ENCODE measurements around the gene CT47B1.
"Not testable (repeated sequence)": the region's sequence is repeated elsewhere in the genome, so short reads cannot be mapped to it uniquely, and the experiment has no call there.

The CT47B1 gene

DNA sequence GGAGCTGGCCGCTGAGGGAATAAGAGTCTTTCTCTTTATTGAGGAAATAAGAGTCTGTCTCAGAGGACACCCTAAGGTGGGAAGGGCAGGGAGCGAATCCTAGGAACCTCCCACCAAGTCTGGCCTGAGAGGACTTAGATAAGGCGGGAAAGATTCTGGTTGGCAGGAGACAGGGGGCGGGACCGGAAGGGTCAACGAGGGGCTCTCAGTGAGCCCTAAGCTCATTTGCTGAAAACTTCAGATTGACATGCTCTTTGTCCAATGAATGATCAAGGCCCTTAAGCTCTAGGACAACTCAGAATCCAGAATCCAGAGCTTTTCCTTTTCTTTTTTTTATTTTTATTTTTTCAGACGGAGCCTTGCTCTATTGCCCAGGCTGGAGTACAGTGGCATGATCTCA is at the start of gene CT47B1:
TSS of gene CT47B1 (minus strand) at position 101 of the 400 bp plus-strand sequence. CDS start 196 bp downstream, outside the sequence.
- not testable (repeated sequence) for DNase-seq

DNA sequence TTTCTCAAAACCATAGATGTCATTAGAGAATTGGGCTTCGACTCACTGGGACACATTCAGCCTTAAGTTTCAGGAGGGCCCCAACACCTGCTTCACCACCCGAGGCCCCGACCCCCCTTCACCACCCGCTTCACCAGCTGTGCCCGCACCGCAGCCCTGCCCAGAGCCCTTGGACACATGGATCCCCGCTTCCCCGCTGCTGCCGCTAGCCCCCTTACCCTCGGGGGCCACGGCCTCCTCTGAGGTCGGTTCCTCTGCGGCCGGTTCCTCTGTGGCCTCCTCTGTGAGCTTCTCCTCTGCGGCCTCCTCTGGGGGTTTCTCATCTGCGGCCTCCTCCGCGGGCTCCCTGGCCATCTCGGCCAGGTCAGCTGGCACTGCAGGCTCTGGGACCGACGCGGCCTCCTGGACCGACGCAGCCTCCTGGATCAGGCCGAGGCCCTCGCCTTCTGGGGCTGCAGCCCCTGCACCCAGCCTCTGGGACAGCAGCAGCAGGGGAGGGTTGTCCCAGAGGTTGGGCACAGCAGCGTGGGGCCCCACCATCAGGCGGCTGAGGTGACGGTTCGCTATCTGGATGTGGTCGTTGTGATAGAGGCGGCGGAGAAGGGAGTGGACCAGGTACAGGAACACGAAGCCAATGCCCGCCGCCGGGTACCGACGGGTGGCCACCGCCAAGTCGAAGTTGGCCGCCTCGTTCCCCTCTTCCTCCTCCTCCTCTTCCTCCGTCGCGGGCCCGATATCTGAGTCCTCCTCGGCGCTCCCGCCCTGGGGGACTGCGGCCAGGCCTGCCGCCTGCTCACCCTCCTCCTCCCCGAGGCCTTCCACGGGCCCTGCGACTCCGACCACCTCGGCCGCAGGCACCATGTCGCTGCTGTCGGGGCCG is 748 bp downstream of the CT47B1 start:
- no peak for DNase-seq

DNA sequence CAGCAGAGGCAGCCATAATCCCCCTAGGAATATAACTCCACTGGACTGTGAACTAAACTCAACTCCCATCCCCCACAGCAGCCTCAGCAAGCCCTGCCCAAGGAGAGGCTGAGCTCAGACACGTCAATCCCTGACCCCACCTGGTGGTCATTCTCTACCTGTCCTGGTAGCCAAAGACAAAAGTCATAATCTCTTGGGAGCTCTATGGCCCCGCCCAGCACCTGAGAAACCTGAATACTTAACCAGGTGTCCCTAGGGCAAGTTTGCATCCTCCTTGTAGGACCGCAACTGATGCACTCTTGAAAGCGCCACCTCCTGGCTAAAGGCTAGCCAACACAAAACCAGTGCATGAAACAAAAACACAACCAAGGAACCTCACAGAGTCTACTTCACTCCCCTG is 18.4 kb downstream of the CT47B1 start:
- no peak for DNase-seq

DNA sequence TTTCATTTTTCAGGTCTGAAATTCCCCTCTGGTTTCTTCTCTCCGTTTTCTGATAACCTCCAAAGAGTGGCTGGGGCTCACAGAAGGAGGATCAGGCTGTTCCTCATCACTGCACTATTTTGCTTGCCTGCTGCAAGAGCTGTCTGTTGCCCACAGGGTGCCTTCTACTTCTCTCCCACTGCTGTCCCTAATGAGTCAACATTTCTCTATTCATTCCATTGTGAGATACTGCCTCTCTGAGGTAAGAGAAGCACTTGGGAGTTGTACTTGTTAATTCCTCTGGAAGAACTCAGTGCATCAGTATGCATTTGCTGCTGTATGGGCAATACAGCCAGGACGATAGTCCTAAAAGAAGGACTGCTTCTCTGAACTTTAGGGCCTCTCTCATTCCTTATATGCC is 34.8 kb downstream of the CT47B1 start:
- no peak for DNase-seq

DNA sequence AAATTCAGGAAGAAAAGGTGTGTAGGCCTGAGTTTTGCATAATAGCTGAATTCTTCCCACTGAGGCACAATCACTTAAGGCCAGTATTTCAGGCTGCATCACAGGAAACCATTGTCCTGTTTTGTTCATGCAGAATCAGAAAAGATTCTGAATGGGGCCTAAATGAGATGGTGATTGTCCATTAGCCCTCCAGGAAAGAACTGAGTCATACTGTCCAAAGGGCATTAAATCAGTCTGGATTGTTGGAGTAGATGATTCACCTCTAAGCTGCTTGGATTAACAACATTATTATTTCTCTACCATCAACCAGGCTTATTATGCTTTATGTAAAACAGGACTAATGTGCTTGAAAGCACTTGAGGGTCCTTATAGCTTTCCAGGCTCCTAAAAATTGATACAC is 36.2 kb downstream of the CT47B1 start:
- no peak for DNase-seq

DNA sequence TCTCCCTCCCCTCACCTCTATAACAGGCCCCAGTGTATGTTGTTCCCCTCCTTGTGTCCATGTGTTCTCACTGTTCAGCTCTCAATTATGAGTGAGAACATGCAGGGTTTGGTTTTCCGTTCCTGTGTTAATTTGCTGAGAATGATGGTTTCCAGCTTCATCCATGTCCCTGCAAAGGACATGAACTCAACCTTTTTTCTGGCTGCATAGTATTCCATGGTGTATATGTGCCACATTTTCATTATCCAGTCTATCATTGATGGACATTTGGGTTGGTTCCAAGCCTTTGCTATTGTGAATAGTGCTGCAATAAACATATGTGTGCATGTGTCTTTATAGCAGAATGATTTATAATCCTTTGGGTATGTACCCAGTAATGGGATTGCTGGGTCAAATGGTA is 48.5 kb downstream of the CT47B1 start:
- DNase-seq, result not testable (repeated sequence)

DNA sequence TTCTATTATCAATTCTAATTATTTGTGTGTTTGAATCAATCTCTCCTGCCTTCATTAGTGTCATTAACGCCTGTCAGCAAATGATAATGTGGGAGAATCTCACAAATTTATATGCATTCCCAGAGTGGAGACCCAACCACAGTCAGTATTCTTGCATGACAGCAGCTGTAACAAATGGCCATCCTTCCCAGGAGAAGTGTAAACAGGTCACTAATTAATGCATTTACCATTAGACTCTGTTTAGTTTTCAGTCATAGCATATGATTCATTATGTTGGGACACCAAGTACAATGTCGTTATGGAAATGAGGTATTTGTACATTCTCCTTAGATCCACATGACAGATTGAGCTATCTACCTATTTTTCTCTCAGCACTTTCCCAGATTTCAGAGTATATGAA is 50.5 kb downstream of the CT47B1 start:
- DNase-seq, result no peak

DNA sequence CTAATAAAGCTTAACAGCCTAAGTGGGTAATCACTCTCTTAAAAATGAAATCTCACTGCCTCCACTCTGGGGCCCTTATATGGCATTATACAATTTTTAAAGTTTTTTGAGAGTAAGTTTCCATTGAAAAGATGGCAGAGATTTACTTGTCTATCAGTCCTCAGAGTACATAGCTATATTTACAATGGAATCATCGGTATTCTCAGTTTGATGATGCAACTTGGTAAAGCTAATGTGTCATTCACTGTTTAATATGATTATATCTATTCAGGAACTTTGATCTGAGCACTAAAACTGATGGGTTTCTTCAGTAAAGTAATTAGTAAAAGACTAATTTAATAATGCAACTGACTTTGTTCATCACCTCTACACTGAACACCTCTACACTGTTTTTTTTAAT is 51.6 kb downstream of the CT47B1 start:
- DNase-seq, result no peak

DNA sequence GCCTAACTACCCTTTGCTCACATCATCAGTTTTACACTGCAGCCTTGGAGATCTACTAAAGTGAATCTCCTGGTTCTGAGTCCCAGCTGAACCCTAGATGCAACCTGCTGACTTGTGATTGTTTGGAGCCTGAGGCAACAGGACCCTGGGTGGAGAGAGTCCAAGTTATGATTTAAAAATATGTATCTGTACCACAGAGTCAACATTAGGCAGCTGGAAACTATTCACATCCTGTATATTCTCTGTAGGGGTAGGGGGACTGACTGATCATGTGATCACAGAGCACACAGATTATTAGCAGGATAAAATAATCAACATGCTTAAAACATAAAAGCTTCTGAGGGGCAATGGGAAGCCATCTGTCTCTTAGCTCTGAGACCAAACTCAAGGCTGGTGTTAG is 52.1 kb downstream of the CT47B1 start:
- no peak for DNase-seq
